Measurements from ENCODE around the gene SNX32. TPM values are rescaled to one million over a fixed set of nuclear protein-coding genes. Genes with fewer than 3 reads are reported as not detected.

Gene SNX32
- total and polyA plus RNA-seq, 2 of the 13 experiments (the other 11 are each of a cell fraction or from before 2014, with no cell fraction given): 0.09 to 0.34 TPM

DNA sequence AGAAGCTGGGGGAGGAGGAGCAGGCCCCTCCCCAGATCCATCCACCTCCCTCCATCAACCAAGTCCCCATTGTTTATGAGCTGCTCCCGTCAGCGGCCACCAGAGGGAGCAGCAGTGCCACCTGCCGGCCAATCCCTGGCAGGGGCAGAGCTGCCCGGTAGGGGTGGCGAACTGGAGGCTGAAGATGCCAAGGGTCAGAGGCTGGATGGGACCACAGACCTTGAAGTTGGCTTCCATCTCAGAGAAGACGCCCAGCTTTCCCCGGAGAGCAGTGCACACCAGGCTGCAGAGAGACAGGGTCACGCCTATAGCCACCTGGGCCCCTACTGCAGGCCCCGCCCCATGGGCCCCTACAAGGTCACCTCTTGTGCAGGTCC is 50.9 kb downstream of the SNX32 start (continued):
- TF ChIP-seq RFXAP (CRISPR knock-in tag; IDR thresholded peaks at IDR 0.05; ENCODE audit: borderline replicate concordance): peak; percentile 41; the same call in 1 of the 2 replicates
- TF ChIP-seq ZNF362 (CRISPR knock-in tag; IDR thresholded peaks at IDR 0.05; ENCODE audit: borderline replicate concordance): no peak
- TF ChIP-seq, protein P1, sequence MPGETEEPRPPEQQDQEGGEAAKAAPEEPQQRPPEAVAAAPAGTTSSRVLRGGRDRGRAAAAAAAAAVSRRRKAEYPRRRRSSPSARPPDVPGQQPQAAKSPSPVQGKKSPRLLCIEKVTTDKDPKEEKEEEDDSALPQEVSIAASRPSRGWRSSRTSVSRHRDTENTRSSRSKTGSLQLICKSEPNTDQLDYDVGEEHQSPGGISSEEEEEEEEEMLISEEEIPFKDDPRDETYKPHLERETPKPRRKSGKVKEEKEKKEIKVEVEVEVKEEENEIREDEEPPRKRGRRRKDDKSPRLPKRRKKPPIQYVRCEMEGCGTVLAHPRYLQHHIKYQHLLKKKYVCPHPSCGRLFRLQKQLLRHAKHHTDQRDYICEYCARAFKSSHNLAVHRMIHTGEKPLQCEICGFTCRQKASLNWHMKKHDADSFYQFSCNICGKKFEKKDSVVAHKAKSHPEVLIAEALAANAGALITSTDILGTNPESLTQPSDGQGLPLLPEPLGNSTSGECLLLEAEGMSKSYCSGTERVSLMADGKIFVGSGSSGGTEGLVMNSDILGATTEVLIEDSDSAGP (CRISPR knock-in tag; IDR thresholded peaks at IDR 0.05; ENCODE audit: borderline replicate concordance): peak; percentile 53; the same call in 1 of the 2 replicates
- TF ChIP-seq KDM5B (CRISPR knock-in tag; IDR thresholded peaks at IDR 0.05; ENCODE audit: borderline replicate concordance): peak; percentile 41; the same call in 1 of the 2 replicates
- TF ChIP-seq, protein P2, sequence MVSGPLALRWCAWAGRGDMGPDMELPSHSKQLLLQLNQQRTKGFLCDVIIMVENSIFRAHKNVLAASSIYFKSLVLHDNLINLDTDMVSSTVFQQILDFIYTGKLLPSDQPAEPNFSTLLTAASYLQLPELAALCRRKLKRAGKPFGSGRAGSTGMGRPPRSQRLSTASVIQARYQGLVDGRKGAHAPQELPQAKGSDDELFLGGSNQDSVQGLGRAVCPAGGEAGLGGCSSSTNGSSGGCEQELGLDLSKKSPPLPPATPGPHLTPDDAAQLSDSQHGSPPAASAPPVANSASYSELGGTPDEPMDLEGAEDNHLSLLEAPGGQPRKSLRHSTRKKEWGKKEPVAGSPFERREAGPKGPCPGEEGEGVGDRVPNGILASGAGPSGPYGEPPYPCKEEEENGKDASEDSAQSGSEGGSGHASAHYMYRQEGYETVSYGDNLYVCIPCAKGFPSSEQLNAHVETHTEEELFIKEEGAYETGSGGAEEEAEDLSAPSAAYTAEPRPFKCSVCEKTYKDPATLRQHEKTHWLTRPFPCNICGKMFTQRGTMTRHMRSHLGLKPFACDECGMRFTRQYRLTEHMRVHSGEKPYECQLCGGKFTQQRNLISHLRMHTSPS (CRISPR knock-in tag; IDR thresholded peaks at IDR 0.05; ENCODE audit: low read depth): peak; percentile 83
- TF ChIP-seq MYC (CRISPR knock-in tag; IDR thresholded peaks at IDR 0.05; ENCODE audit: borderline replicate concordance): peak; percentile 50; the same call in 1 of the 2 replicates
- peak; percentile 88 for TF ChIP-seq PATZ1 (CRISPR knock-in tag; IDR thresholded peaks at IDR 0.05)
- peak; percentile 61; the same call in 1 of the 2 replicates for TF ChIP-seq IRF2 (CRISPR knock-in tag; IDR thresholded peaks at IDR 0.05)
- TF ChIP-seq ZMYM3 (CRISPR knock-in tag; IDR thresholded peaks at IDR 0.05): 0 out of 2 replicates have a peak, but pooled peaks have one; percentile 37
- TF ChIP-seq TAF15 (IDR thresholded peaks at IDR 0.05; ENCODE audit: low read depth, low read length, poor library complexity, severe bottlenecking): peak; percentile 42
- TF ChIP-seq KLF16 (CRISPR knock-in tag; IDR thresholded peaks at IDR 0.05): peak in 1 of 2 experiments; percentile 63; a peak in 1 of 4 replicates
- TF ChIP-seq ZNF614 (CRISPR knock-in tag; IDR thresholded peaks at IDR 0.05; ENCODE audit: borderline replicate concordance): 0 out of 2 replicates have a peak, but pooled peaks have one; percentile 40
- no peak for TF ChIP-seq SAFB2 (CRISPR knock-in tag; IDR thresholded peaks at IDR 0.05; ENCODE audit: borderline replicate concordance, low read depth)
- TF ChIP-seq, protein P3, sequence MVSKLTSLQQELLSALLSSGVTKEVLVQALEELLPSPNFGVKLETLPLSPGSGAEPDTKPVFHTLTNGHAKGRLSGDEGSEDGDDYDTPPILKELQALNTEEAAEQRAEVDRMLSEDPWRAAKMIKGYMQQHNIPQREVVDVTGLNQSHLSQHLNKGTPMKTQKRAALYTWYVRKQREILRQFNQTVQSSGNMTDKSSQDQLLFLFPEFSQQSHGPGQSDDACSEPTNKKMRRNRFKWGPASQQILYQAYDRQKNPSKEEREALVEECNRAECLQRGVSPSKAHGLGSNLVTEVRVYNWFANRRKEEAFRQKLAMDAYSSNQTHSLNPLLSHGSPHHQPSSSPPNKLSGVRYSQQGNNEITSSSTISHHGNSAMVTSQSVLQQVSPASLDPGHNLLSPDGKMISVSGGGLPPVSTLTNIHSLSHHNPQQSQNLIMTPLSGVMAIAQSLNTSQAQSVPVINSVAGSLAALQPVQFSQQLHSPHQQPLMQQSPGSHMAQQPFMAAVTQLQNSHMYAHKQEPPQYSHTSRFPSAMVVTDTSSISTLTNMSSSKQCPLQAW (CRISPR knock-in tag; IDR thresholded peaks at IDR 0.05): peak; percentile 66; the same call in 1 of the 2 replicates
- peak; percentile 88 for TF ChIP-seq STAG1 (CRISPR knock-in tag; IDR thresholded peaks at IDR 0.05)
- peak; percentile 99 for TF ChIP-seq HNRNPL (IDR thresholded peaks at IDR 0.05; ENCODE audit: low read depth, low read length)
- peak; percentile 37 for TF ChIP-seq RBM39 (IDR thresholded peaks at IDR 0.05; ENCODE audit: low read depth, low read length, poor library complexity, severe bottlenecking)
- no peak; the same call in 1 of the 2 replicates for TF ChIP-seq CEBPG (CRISPR knock-in tag; IDR thresholded peaks at IDR 0.05)
- peak; percentile 68; the same call in 1 of the 2 replicates for TF ChIP-seq ZNF788 (CRISPR knock-in tag; IDR thresholded peaks at IDR 0.05; ENCODE audit: borderline replicate concordance)
- 0 out of 2 replicates have a peak, but pooled peaks have one; percentile 39 for TF ChIP-seq BHLHE40 (IDR thresholded peaks at IDR 0.05; ENCODE audit: low read length)
